Colonic mucosa (tissue), 4 donors: ENCODE measurements around the gene DHRS7C. TPM values are rescaled to one million over a fixed set of nuclear protein-coding genes. Genes with fewer than 3 reads are reported as not detected.

ENCODE experiments used
- DNase-seq: peaks from one replicate; pipeline ENCODE4 v3.0.0-alpha.2; 2020
- H3K27ac ChIP-seq: fragments of 200-600 bp; one replicate; pipeline ENCODE4 v1.8.0; 2021
- H3K27me3 ChIP-seq: fragments of 200-600 bp; one replicate; pipeline ENCODE4 v1.8.0; 2021
- H3K36me3 ChIP-seq: fragments of 200-600 bp; one replicate; pipeline ENCODE4 v1.8.0; 2021
- H3K4me1 ChIP-seq: fragments of 200-600 bp; one replicate; pipeline ENCODE4 v1.8.0; 2021; ENCODE audit warnings: mild to moderate bottlenecking
- H3K4me3 ChIP-seq: fragments of 200-600 bp; one replicate; pipeline ENCODE4 v1.8.0; 2021
- H3K9ac ChIP-seq, 2 donors: one replicate each; pipeline ENCODE4 v1.7.0; 2013; ENCODE audit warnings: control low read depth in 2 of 2, low read depth in 2 of 2, low read length in 2 of 2
- H3K9me3 ChIP-seq: fragments of 200-600 bp; one replicate; pipeline ENCODE4 v1.8.0; 2021
- CTCF ChIP-seq: fragments of 200-600 bp; IDR thresholded peaks from one replicate; pipeline ENCODE4 v1.8.0; 2022; ENCODE audit warnings: antibody characterized with exemption, mild to moderate bottlenecking
- intact Hi-C: fragments of 100-400 bp; cut with DNase I; formaldehyde crosslinking; loops from one replicate; pipeline ENCODE4 v1.14.1; 2022
- total RNA-seq, 2 donors: library from RNA; stranded (reverse); fragmentation: NEBNext Ultra II Directional in 1 of 2; extraction: Animal tissue kit (Norgen Biotek cat#: 25700) in 1 of 2; gene quantifications; one replicate each; pipeline ENCODE4 v1.2.1, GENCODE V29; 2021
- donor health status: healthy.
- donor health status: DM: no; HTN: no; CAD: no.
- donor health status: DM: no; HTN: no; CAD: no.

The DHRS7C gene
- total RNA-seq, 2 donors from 2014 or later, result 0.40 TPM; not detected in 1

- H3K4me1 ChIP-seq, result no peaks in the 10 kb centered on the region
- H3K9me3 ChIP-seq, result no peaks in the 10 kb centered on the region
- no peak for TF ChIP-seq CTCF
- H3K27me3 ChIP-seq, result no peaks in the 10 kb centered on the region
- H3K9ac ChIP-seq, result no peak overlapping the region
- intact Hi-C loops, result no loop called here
- H3K27ac ChIP-seq, result no peak overlapping the region
- H3K36me3 ChIP-seq, result no peaks in the 10 kb centered on the region
- no peak overlapping the region for H3K4me3 ChIP-seq
- DNase-seq, result no peak
Measured at GRCh38 chr17:9801505-9801904, 10.1 kb upstream of the DHRS7C start.

GRCh38 chr17:9798724-9799123 lies 7.3 kb upstream of the DHRS7C start:
- Histone ChIP-seq H3K9ac (no peak overlapping the region), H3K27ac (no peak overlapping the region), H3K9me3 (no peaks in the 10 kb centered on the region), H3K27me3 (no peaks in the 10 kb centered on the region), H3K36me3 (no peaks in the 10 kb centered on the region), H3K4me3 (no peak overlapping the region), H3K4me1 (no peaks in the 10 kb centered on the region)
- no peak for TF ChIP-seq CTCF
- DNase-seq, result no peak
- intact Hi-C loops, result no loop called here

- no peaks in the 10 kb centered on the region for H3K36me3 ChIP-seq
- H3K4me3 ChIP-seq, result no peak overlapping the region
- no peaks in the 10 kb centered on the region for H3K27me3 ChIP-seq
- no peak overlapping the region for H3K9ac ChIP-seq
- no peaks in the 10 kb centered on the region for H3K4me1 ChIP-seq
- no peak overlapping the region for H3K27ac ChIP-seq
- no peaks in the 10 kb centered on the region for H3K9me3 ChIP-seq
- intact Hi-C loops, result no loop called here
- DNase-seq, result no peak
- no peak for TF ChIP-seq CTCF
Measured at GRCh38 chr17:9798008-9798407, 6.6 kb upstream of the DHRS7C start.

- H3K27ac ChIP-seq, result no peak overlapping the region
- H3K4me1 ChIP-seq, result no peaks in the 10 kb centered on the region
- no peaks in the 10 kb centered on the region for H3K36me3 ChIP-seq
- H3K9me3 ChIP-seq, result no peaks in the 10 kb centered on the region
- TF ChIP-seq CTCF, result no peak
- no peak for DNase-seq
- no peaks in the 10 kb centered on the region for H3K27me3 ChIP-seq
- H3K9ac ChIP-seq, result no peak overlapping the region
- no peak overlapping the region for H3K4me3 ChIP-seq
- intact Hi-C loops, result no loop called here
Measured at GRCh38 chr17:9792181-9792840, 919 bp upstream of the DHRS7C start.

- no peak for TF ChIP-seq CTCF
- Histone ChIP-seq H3K4me3 (no peak overlapping the region), H3K4me1 (no peaks in the 10 kb centered on the region), H3K9me3 (no peaks in the 10 kb centered on the region), H3K36me3 (no peaks in the 10 kb centered on the region), H3K27ac (no peak overlapping the region), H3K27me3 (no peaks in the 10 kb centered on the region), H3K9ac (no peak overlapping the region)
- no peak for DNase-seq
- intact Hi-C loops, result no loop called here
Measured at GRCh38 chr17:9790316-9790715, 1.1 kb downstream of the DHRS7C start.
